ENCODE data around the gene PPARG. TPM values are rescaled to one million over a fixed set of nuclear protein-coding genes. Genes with fewer than 3 reads are reported as not detected.
A peak's percentile ranks its signal among the peaks of the same experiment; 100 is the strongest.

The PPARG gene
- total RNA-seq, 1 experiment from 2014 or later, result 61.5 TPM

DNA sequence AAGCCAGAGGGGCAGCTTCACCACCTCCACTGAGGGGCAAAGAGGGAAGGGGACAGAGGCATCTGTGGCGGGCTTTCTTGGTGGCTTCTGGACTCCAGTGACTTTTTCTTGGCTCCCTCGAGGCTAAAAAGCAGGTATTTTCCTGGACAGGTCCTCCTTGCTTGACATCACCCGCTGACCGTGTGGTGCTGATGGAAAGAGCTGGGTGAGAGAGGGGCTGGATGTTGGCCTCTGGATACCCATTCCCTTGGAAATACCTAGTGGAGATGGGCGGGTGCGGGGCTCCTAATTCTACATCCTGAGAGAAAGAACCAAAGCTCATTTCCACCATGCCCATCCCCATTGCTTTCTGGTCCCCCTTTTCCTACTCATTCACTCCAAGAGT lies 148.3 kb downstream of the PPARG start:
- BruUV-seq (replicated peaks), result no TSS peak
- TF ChIP-seq, protein P1, sequence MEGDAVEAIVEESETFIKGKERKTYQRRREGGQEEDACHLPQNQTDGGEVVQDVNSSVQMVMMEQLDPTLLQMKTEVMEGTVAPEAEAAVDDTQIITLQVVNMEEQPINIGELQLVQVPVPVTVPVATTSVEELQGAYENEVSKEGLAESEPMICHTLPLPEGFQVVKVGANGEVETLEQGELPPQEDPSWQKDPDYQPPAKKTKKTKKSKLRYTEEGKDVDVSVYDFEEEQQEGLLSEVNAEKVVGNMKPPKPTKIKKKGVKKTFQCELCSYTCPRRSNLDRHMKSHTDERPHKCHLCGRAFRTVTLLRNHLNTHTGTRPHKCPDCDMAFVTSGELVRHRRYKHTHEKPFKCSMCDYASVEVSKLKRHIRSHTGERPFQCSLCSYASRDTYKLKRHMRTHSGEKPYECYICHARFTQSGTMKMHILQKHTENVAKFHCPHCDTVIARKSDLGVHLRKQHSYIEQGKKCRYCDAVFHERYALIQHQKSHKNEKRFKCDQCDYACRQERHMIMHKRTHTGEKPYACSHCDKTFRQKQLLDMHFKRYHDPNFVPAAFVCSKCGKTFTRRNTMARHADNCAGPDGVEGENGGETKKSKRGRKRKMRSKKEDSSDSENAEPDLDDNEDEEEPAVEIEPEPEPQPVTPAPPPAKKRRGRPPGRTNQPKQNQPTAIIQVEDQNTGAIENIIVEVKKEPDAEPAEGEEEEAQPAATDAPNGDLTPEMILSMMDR (conservative IDR thresholded peaks at IDR 0.05), result no peak
- TF ChIP-seq EZH2 (IDR thresholded peaks at IDR 0.05; ENCODE audit: low read depth), result no peak
- H3K4me2 ChIP-seq, result no peak overlapping the region
- no peak for DNase-seq
- no peak overlapping the region for H3K4me3 ChIP-seq
- no peak overlapping the region for H2AFZ ChIP-seq
- H3K27ac ChIP-seq, result peak overlapping the region; percentile 31; the same call in 1 of the 2 replicates
- CTCF ChIA-PET, result interaction anchor here (0.6 to 0.7 kb wide), 2 partner anchors 28 to 47 kb away, joined by 6 to 8 read pairs; no protein-coding TSS in a partner anchor
- H3K4me1 ChIP-seq (replicated peaks; ENCODE audit: insufficient read depth), result peaks cover 11% of the 10 kb centered on the region
- intact Hi-C loops (cut with micrococcal nuclease; ENCODE audit: unreplicated experiment), result no loop called here
- no peaks in the 10 kb centered on the region for H3K9me3 ChIP-seq (ENCODE audit: insufficient read depth, low read depth)
- no peaks in the 10 kb centered on the region for H3K27me3 ChIP-seq (ENCODE audit: insufficient read depth, low read depth)
- H3K79me2 ChIP-seq (ENCODE audit: low read depth), result no peaks in the 10 kb centered on the region
- H3F3A ChIP-seq (ENCODE audit: insufficient read depth, low read depth), result peaks cover 50% of the 10 kb centered on the region
- H3K9me2 ChIP-seq (ENCODE audit: insufficient read depth), result no peaks in the 10 kb centered on the region
- POLR2A ChIA-PET (ENCODE audit: unreplicated experiment), result interaction anchor here (0.6 kb wide), 1 partner anchor 259 kb away, joined by 4 read pairs; no protein-coding TSS in a partner anchor
- H3K36me3 ChIP-seq (ENCODE audit: low read depth), result peaks cover 20% of the 10 kb centered on the region; the same call in 1 of the 2 replicates
- no peaks in the 10 kb centered on the region for H4K20me1 ChIP-seq (ENCODE audit: insufficient read depth)

GRCh38 chr3:12437861-12438260 lies 149.0 kb downstream of the PPARG start:
- Histone ChIP-seq H3K4me3 (no peak overlapping the region), H3K27me3 (ENCODE audit: insufficient read depth, low read depth) (no peaks in the 10 kb centered on the region), H2AFZ (no peak overlapping the region), H3K79me2 (ENCODE audit: low read depth) (no peaks in the 10 kb centered on the region), H4K20me1 (ENCODE audit: insufficient read depth) (no peaks in the 10 kb centered on the region), H3K36me3 (ENCODE audit: low read depth) (peaks cover 13% of the 10 kb centered on the region; the same call in 1 of the 2 replicates), H3K4me2 (no peak overlapping the region), H3F3A (ENCODE audit: insufficient read depth, low read depth) (peaks cover 50% of the 10 kb centered on the region), H3K27ac (0 out of 2 replicates have a peak overlapping the region, but pooled peaks have one; percentile 7), H3K9me3 (ENCODE audit: insufficient read depth, low read depth) (no peaks in the 10 kb centered on the region), H3K4me1 (replicated peaks; ENCODE audit: insufficient read depth) (peaks cover 18% of the 10 kb centered on the region), H3K9me2 (ENCODE audit: insufficient read depth) (no peaks in the 10 kb centered on the region)
- no peak for DNase-seq
- ChIA-PET POLR2A (ENCODE audit: unreplicated experiment) (interaction anchor here (0.6 kb wide), 1 partner anchor 260 kb away, joined by 4 read pairs; no protein-coding TSS in a partner anchor), CTCF (interaction anchor here (0.7 kb wide), 1 partner anchor 46 kb away, joined by 8 read pairs; no protein-coding TSS in a partner anchor)
- intact Hi-C loops (cut with micrococcal nuclease; ENCODE audit: unreplicated experiment), result no loop called here
- no peak for TF ChIP-seq EZH2 (IDR thresholded peaks at IDR 0.05; ENCODE audit: low read depth)
- TF ChIP-seq, protein P1 (conservative IDR thresholded peaks at IDR 0.05), result no peak
- no TSS peak for BruUV-seq (replicated peaks)

- H4K20me1 ChIP-seq (ENCODE audit: insufficient read depth), result no peaks in the 10 kb centered on the region
- H3K36me3 ChIP-seq (ENCODE audit: low read depth), result peaks cover 10% of the 10 kb centered on the region; the same call in 1 of the 2 replicates
- peaks cover 22% of the 10 kb centered on the region for H3K4me1 ChIP-seq (replicated peaks; ENCODE audit: insufficient read depth)
- H3K9me3 ChIP-seq (ENCODE audit: insufficient read depth, low read depth), result no peaks in the 10 kb centered on the region
- ChIA-PET CTCF (no interaction called here), POLR2A (ENCODE audit: unreplicated experiment) (interaction anchor here (0.6 kb wide), 1 partner anchor 252 kb away, joined by 3 read pairs; no protein-coding TSS in a partner anchor)
- H3K9me2 ChIP-seq (ENCODE audit: insufficient read depth), result no peaks in the 10 kb centered on the region
- no peak overlapping the region for H3K4me3 ChIP-seq
- H3F3A ChIP-seq (ENCODE audit: insufficient read depth, low read depth), result peaks cover 52% of the 10 kb centered on the region
- intact Hi-C loops (cut with micrococcal nuclease; ENCODE audit: unreplicated experiment), result no loop called here
- no peak overlapping the region for H2AFZ ChIP-seq
- H3K79me2 ChIP-seq (ENCODE audit: low read depth), result no peaks in the 10 kb centered on the region
- no peaks in the 10 kb centered on the region for H3K27me3 ChIP-seq (ENCODE audit: insufficient read depth, low read depth)
- H3K4me2 ChIP-seq, result no peak overlapping the region
- no TSS peak for BruUV-seq (replicated peaks)
- DNase-seq, result no peak
- TF ChIP-seq, protein P1 (conservative IDR thresholded peaks at IDR 0.05), result no peak
- TF ChIP-seq EZH2 (IDR thresholded peaks at IDR 0.05; ENCODE audit: low read depth), result no peak
- H3K27ac ChIP-seq, result no peak overlapping the region
These were observed 149.4 kb downstream of the PPARG start for GRCh38 chr3:12438318-12438717.
